ES-I3 (cell line): ENCODE measurements around the gene BEND3.
"Not testable (repeated sequence)": the region's sequence is repeated elsewhere in the genome, so short reads cannot be mapped to it uniquely, and the experiment has no call there.

Experiments used
- H3K36me3 ChIP-seq: 2 replicates; pipeline ENCODE4 v1.6.1; 2013; ENCODE audit warnings: mild to moderate bottlenecking, low read length, control low read depth, moderate library complexity; ENCODE audit not compliant: insufficient read depth
- H3K4me1 ChIP-seq: 2 replicates; pipeline ENCODE4 v1.6.1; 2013; ENCODE audit warnings: mild to moderate bottlenecking, control low read depth, low read length; ENCODE audit not compliant: insufficient read depth
- H3K9ac ChIP-seq: 2 replicates; pipeline ENCODE4 v1.6.1; 2013; ENCODE audit warnings: low read depth, mild to moderate bottlenecking, low read length, moderate library complexity
- H3K9me3 ChIP-seq: 2 replicates; pipeline ENCODE4 v1.6.1; 2013; ENCODE audit warnings: mild to moderate bottlenecking, low read length, moderate library complexity; ENCODE audit not compliant: control insufficient read depth, insufficient read depth

Gene BEND3

DNA sequence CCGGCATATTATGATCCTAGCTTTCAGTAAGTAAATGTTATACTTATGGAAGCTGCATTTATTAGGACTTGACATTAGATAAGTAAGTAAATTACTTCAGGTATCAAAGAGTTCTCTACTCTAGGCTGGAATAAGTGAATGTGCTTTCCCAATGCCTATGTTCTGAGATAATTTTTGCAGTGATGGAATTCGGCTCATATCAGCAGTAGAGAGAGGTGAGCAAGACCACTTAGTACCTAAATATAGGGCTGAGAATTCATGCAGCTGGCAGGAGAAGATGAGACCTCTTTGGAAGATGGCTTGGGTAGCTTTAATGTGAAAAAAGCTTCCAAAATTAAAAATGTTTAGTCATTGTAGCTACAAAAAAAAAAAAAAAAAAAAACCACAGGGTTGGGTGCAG is 13.3 kb upstream of the BEND3 start:
- Histone ChIP-seq H3K9ac (no peak overlapping the region), H3K9me3 (no peaks in the 10 kb centered on the region), H3K4me1 (peaks cover 21% of the 10 kb centered on the region), H3K36me3 (no peaks in the 10 kb centered on the region)

DNA sequence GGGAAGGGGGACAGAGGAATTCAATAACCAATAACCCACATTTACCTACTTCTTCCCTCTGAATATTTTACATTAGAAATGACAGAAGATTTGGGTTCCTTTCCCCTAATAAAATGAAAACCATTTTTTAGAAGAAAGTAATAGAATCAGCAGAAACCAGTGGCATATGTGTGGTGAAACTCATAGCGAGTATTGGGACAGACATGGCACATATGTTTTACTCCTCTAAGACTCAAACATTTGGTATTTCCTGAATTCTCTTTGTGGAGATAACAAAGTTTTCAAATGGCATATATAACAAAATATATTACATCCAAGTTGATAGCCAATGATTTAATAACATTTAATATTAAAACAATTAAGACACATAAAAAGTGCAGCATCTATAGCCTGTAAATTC is 12.9 kb upstream of the BEND3 start:
- Histone ChIP-seq H3K4me1 (peaks cover 21% of the 10 kb centered on the region), H3K9ac (no peak overlapping the region), H3K9me3 (no peaks in the 10 kb centered on the region), H3K36me3 (no peaks in the 10 kb centered on the region)

DNA sequence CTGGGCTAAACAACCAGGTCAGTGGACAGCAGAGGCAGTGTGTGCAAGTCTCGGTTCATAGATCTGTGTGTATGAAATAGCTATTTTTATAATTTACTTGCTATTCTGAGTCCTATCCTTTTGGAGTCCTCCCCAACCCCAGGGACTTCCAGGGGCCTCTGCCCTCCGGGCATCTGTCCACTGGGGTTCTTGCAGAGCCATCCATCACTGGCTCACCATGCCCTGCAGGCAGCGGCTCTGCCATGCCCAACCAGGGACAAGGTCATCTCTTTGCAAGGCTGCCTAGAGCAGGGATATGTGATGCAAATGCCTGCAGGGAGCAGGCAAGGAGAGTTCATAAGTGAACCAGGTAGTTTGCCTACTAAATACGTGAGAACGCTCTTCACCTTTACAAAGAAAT is 10.5 kb upstream of the BEND3 start:
- H3K4me1 ChIP-seq, result peaks cover 30% of the 10 kb centered on the region
- no peaks in the 10 kb centered on the region for H3K9me3 ChIP-seq
- H3K36me3 ChIP-seq, result no peaks in the 10 kb centered on the region
- H3K9ac ChIP-seq, result no peak overlapping the region

DNA sequence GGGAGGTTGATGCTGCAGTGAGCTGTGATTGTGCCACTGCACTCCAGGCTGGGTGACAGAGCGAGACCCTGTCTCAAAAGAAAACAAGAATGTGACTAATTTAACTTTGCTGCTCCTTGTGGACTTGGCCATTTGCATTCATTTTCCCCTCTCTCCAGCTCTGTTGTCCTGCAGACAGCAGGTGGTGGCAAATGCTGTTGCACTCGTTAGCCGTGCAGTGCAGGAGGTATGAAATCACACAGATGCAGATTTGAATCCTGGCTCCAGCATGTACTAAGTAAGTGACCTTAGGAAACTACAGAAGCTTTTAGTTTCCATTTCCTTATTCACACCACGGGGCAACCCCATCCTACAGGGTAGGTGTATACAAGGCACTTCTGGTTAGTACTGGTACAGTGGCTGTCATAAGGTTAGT is 9.6 kb upstream of the BEND3 start:
- Histone ChIP-seq H3K9ac (no peak overlapping the region), H3K36me3 (no peaks in the 10 kb centered on the region), H3K9me3 (no peaks in the 10 kb centered on the region), H3K4me1 (peaks cover 30% of the 10 kb centered on the region)

DNA sequence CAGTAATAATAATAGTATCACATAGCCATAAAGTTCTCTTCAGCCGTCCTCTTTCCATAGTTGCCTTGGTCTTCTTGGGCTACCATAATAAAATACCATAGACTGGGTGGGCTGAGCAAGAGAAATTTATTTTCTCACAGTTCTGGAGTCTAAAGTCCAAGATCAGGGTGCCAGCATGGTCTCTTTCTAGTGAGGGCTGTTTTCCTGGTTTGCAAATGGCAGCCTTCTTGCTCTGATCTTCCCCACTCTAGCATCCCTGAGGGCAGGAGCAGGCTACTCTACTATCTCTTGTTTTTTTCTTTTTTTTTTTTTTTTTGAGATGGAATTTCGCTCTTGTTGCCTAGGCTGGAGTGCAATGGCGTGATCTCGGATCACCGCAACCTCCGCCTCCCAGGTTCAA is 8.2 kb upstream of the BEND3 start:
- H3K4me1 ChIP-seq, result peaks cover 30% of the 10 kb centered on the region

DNA sequence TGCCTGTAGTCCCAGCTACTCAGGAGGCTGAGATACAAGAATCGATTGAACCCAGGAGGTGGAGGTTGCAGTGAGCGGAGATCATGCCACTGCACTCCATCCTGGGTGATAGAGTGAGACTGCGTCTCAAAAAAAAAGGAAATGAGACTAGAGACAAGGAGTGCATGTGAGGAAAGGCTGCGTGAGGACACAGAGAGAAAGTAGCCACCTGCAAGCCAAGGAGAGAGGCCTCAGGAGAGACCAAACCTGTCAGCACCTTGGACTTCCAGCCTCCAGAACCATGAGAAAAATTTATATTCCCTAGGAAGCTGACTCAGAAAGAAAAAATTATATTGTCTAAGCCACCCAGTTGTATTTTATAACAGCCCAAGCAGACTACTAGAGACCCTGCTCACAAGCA is 7.4 kb upstream of the BEND3 start:
- Histone ChIP-seq H3K4me1 (peaks cover 36% of the 10 kb centered on the region), H3K36me3 (no peaks in the 10 kb centered on the region)

More for the DNA sequence above, 8.2 kb upstream of the BEND3 start:
- Histone ChIP-seq H3K9me3 (no peaks in the 10 kb centered on the region), H3K9ac (no peak overlapping the region), H3K36me3 (no peaks in the 10 kb centered on the region)

DNA sequence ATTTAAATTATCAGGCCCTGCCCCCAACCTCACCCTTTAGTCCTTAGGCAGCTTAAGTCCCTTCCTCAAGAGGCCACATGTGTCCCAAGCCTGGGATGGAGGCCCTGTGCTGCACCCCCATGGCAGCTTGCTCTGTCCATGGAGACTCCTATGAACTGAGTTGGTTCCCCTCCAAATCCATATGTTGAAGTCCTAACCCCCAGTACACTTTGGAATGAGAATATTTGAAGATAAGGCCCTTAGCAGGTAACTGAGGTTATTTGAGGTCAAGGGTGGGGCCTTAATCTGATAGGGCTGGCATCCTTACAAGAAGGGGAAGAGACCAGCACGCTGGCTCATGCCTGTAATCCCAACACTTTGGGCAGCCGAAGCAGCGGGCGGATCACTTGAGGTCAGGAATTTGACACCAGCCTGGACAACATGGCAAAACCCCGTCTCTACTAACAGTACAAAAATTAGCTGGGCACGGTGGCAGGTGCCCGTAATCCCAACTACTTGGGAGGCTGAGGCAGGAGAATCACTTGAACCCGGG is 6.7 kb upstream of the BEND3 start:
- Histone ChIP-seq H3K9ac (no peak overlapping the region), H3K4me1 (peaks cover 39% of the 10 kb centered on the region), H3K36me3 (no peaks in the 10 kb centered on the region), H3K9me3 (no peaks in the 10 kb centered on the region)

More for the DNA sequence above, 7.4 kb upstream of the BEND3 start:
- Histone ChIP-seq H3K9ac (no peak overlapping the region), H3K9me3 (no peaks in the 10 kb centered on the region)

DNA sequence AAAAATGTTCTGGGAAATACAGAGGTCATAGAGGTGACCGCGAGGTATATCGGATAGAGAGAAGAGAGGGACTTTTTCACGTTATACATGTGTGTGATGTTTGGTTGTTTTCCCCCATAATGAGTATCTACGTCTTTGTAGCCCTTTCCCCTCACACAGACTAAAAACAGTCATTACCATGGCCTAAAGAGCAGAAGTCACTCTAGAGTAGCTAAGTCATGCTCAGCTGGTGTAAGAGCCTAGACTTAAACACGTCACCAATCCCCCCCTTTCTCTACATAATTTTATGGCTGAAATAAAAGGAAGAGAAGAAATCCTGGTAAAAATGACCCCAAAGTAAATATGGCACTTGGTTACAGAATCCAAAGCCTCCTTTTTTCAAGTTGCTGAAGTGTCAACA is 6.0 kb upstream of the BEND3 start:
- Histone ChIP-seq H3K36me3 (no peaks in the 10 kb centered on the region), H3K9me3 (no peaks in the 10 kb centered on the region), H3K4me1 (peaks cover 38% of the 10 kb centered on the region), H3K9ac (no peak overlapping the region)

DNA sequence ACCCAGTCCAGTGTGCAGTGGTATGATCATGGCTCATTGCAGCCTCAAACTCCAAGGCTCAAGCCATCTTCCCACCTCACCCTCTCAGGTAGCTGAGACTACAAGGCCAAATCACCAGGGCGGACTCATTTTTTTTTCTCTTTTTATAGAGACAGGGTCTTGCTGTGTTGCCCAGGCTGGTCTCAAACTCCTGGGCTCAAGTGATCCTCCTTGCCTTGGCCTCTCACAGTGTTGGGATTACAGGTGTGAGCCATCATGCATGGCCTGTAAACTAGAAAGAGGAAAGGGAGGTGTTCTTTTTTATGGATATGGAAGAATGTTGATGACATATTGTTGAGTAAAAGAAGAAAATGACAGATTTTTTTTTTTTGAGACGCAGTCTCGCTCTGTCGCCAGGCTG is 5.1 kb upstream of the BEND3 start:
- Histone ChIP-seq H3K4me1 (peaks cover 30% of the 10 kb centered on the region), H3K9me3 (no peaks in the 10 kb centered on the region), H3K36me3 (no peaks in the 10 kb centered on the region), H3K9ac (no peak overlapping the region)

DNA sequence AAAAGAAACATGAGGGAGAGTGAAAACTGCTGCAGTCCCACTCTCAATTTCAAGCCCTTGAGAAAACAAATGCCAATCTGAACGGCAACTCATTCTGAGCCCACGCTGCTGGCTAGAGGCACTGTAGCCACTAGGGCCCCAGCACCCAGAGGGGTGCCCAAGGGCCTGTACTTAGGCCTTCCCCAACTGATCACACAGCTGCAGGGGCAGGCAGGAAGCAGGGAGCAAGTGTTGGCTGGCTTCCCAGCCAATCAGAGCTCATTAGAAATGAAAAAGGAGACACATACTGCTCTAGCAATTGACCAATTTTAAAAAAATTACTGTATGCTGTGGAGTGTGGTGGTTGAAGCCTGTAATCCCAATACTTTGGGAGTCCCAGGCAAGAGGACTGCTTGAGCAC is 3.7 kb upstream of the BEND3 start:
- no peaks in the 10 kb centered on the region for H3K36me3 ChIP-seq

DNA sequence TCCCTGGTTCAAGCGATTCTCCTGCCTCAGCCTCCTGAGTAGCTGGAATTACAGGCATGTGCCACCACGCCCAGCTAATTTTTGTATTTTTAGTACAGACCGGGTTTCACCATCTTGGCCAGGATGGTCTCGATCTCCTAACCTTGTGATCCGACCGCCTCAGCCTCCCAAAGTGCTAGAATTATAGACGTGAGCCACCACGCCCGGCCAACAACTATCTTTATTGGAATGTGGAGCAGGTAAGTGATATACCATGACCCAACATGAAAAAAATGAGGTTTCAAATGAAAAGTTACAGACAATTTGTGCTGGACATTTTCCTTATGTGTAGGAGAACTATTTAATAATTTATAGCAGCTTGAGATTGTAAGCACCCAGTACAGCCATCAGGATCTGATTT is 3.2 kb upstream of the BEND3 start:
- peaks cover 28% of the 10 kb centered on the region for H3K4me1 ChIP-seq
- H3K9ac ChIP-seq, H3K36me3 ChIP-seq, H3K9me3 ChIP-seq: not testable (repeated sequence)

More for the DNA sequence above, 3.7 kb upstream of the BEND3 start:
- Histone ChIP-seq H3K4me1 (peaks cover 25% of the 10 kb centered on the region), H3K9ac (no peak overlapping the region), H3K9me3 (no peaks in the 10 kb centered on the region)

DNA sequence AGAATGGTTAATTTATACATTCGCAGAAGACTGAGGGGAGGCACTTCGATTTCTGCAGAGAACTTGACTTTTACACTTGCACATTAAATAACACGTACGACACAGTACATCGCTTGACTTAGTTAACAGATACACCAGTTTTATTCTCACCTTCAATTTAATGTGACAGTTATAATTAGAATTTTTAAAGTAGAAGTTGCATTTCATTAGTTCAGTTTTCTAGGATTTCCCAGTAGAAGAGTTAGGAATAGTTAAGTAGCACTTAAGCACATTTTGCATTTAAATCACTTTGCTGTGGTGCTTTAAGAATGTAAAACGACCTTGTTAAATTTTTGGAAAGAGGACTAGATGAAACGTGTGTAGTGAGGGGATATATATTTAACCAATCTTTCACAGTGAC is 1.6 kb upstream of the BEND3 start:
- Histone ChIP-seq H3K9ac (peak overlapping the region; percentile 87), H3K9me3 (no peaks in the 10 kb centered on the region), H3K36me3 (no peaks in the 10 kb centered on the region), H3K4me1 (peaks cover 27% of the 10 kb centered on the region)

DNA sequence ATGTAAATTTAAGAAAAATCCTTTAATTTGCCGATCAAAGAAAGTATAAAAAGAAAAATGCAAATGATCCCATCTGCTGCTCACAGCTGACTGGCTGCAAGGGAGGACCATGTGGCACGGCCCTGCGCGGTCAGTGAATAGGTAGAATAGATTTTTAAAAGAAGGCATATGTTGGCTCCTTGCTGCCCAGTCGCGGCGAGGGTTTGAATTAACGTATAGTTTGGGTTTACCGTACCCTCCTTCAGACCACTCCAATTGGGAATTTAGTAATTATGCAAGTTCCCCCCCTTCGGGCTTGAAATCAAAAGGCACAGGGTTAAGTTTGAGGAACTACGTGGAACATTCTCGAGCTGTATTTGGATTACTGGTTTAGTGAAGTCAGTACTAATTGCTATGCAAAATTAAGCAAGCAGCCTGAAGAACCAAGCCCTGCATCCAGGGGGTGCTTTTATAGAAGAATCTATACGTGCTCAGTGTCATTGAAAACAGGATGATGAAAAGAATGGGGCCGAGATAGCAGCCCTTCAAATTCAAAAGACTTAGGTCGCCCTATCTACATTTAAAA is 1.1 kb upstream of the BEND3 start:
- no peaks in the 10 kb centered on the region for H3K36me3 ChIP-seq
- H3K9ac ChIP-seq, result peak overlapping the region; percentile 87
- H3K4me1 ChIP-seq, result peaks cover 22% of the 10 kb centered on the region
- H3K9me3 ChIP-seq, result no peaks in the 10 kb centered on the region

DNA sequence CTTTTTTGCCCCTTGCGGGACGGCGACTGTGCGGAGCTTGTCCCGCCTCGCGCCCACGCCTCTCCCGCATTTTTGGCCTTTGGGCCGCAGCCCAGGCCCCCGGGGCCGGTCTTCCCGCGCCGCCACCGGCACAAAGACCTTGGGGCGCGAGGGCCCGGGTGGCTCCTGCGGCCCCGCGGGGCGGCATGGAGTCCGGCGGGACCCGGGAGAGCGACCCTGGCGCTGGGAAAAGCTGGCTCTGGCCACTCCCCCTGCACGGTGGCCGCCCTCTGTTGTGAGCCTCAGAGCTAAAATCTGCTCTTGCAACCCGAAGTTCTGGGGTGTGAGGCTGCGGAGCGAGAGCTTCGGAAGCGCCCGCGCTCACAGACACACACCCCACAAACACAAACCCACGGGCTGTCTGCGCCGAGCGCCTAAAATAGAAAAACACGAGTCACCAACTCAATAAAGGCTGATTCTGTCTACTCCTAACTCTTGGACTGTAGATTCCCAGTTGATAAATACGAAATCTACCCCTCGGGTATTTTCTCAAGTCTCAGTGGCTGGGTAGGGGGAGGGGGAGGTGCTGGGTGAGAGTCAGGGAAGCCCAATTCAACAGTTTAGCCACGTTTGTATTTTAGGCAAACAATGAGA is 496 bp upstream of the BEND3 start:
- Histone ChIP-seq H3K36me3 (no peaks in the 10 kb centered on the region), H3K9ac (peak overlapping the region; percentile 87), H3K9me3 (no peaks in the 10 kb centered on the region), H3K4me1 (peaks cover 19% of the 10 kb centered on the region)

DNA sequence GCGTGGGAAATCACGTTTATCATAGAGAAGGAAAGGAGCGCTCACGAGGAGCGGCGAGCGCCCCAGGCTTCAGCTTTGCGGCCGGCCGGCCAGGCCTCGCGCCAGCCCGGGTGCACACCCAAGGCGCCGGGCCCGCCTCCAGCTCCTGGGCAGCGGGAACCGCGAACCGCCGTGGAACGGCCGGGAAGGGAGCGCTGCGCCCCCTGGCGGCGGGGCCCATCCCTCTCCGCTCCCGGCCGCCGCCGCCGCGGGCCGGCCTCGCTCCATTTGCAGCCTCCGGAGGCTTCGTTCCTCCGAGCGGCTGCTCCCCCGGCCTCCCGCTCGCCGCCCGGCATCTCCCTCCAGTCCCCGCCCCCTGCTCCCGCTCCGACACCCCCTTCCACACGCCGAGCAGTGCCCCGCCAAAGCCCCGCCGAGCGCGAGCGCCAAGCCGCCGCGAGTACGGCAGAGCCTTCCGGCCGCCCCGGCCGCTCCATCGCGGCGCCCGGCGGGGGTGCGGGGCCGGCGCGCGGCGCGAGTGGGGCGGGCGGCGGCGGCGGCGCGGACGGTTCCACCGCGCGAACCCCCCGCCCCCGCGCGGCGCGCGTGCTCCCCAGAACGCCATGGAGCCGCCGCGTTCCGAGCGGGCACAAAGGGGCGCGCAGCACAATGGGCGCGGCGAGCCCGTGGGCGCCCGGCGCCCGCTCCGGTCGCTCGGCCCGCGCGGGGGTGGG is 946 bp downstream of the BEND3 start:
- Histone ChIP-seq H3K4me1 (peaks cover 19% of the 10 kb centered on the region), H3K36me3 (no peaks in the 10 kb centered on the region), H3K9ac (peak overlapping the region; percentile 87), H3K9me3 (no peaks in the 10 kb centered on the region)
